Astrocyte (in vitro differentiated cells and primary cell): Measurements from ENCODE around the gene FAR1.

ENCODE experiments used
- EZH2 ChIP-seq: IDR thresholded peaks from 2 replicates; pipeline ENCODE4 v1.6.1; 2012; ENCODE audit warnings: mild to moderate bottlenecking, low read length, inconsistent platforms; ENCODE audit not compliant: insufficient read depth
- TF ChIP-seq, protein P1 (sequence below): IDR thresholded peaks from 2 replicates; pipeline ENCODE4 v1.5.1; 2011; ENCODE audit warnings: low read depth, mild to moderate bottlenecking, inconsistent platforms, low read length, moderate library complexity; ENCODE audit not compliant: insufficient read depth

DNA sequence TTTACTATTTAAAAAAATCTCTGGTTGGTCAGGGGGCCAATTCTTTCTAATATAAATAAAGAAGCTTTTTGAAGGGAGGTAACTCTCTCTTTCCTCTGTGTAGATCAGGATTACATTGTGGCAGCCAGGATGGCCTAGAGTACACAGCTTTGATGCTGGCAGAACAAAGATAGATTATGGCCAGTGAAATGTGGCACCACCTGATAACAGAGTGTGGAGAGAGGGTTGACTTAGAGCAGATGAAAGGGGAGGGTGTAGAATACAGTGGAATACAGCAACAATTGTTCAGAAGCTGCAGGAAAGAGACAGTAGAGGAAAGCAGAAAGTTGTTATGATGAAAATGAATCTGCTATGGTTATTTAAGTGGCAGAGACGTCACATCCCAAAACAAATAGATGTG, 99.0 kb downstream of the FAR1 start:
- TF ChIP-seq, protein P1, sequence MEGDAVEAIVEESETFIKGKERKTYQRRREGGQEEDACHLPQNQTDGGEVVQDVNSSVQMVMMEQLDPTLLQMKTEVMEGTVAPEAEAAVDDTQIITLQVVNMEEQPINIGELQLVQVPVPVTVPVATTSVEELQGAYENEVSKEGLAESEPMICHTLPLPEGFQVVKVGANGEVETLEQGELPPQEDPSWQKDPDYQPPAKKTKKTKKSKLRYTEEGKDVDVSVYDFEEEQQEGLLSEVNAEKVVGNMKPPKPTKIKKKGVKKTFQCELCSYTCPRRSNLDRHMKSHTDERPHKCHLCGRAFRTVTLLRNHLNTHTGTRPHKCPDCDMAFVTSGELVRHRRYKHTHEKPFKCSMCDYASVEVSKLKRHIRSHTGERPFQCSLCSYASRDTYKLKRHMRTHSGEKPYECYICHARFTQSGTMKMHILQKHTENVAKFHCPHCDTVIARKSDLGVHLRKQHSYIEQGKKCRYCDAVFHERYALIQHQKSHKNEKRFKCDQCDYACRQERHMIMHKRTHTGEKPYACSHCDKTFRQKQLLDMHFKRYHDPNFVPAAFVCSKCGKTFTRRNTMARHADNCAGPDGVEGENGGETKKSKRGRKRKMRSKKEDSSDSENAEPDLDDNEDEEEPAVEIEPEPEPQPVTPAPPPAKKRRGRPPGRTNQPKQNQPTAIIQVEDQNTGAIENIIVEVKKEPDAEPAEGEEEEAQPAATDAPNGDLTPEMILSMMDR: no peak
- no peak for TF ChIP-seq EZH2
